Stimulated activated CD4-positive, alpha-beta T cell treated with anti-CD3 and anti-CD28 coated beads, Interleukin-2, amount 100 ng/mL, for 4 hours (primary cell): ENCODE measurements around the gene ACTMAP.
A peak's percentile ranks its signal among the peaks of the same experiment; 100 is the strongest.

Experiments used
- DNase-seq: peaks from one replicate; pipeline ENCODE4 v3.0.0-alpha.2; 2020; ENCODE audit warnings: low read depth

The ACTMAP gene

DNA sequence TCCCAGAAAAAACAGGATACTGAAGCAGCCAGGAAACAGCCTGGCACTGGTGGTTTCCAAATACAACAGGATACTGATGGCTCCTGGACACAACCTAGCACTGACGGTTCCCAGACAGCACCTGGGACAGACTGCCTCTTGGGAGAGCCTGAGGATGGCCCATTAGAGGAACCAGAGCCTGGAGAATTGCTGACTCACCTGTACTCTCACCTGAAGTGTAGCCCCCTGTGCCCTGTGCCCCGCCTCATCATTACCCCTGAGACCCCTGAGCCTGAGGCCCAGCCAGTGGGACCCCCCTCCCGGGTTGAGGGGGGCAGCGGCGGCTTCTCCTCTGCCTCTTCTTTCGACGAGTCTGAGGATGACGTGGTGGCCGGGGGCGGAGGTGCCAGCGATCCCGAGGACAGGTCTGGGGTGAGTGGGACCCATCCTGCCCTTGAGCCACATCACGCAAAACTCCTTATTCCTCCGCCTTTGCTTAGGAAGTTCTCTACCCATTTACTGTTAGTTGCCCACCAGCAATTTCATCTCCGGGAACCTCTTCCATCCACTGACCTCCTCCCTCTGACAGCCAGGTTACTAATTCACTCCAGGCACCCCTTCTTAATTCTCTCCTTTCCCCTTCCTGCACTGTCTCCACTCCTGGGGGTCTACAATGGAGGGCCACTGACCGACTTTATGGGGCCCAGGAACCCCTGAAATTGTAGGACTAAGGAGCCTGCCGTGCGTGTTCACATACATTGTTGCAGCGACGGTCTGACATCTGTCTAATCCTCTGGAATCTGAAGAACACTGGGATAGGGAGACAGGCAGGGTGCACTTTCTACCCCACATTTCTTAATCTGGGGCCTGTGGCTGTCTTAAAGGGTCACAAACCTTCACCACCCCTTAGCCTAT, 32.1 kb downstream of the ACTMAP start:
- DNase-seq = no peak

DNA sequence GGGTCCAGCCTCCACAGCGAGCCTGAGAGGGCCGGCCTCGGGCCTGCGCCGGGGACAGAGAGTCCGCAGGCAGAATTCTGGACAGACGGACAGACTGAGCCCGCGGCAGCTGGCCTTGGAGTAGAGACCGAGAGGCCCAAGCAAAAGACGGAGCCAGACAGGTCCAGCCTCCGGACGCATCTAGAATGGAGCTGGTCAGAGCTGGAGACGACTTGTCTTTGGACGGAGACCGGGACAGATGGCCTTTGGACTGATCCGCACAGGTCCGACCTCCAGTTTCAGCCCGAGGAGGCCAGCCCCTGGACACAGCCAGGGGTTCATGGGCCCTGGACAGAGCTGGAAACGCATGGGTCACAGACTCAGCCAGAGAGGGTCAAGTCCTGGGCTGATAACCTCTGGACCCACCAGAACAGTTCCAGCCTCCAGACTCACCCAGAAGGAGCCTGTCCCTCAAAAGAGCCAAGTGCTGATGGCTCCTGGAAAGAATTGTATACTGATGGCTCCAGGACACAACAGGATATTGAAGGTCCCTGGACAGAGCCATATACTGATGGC, 32.9 kb downstream of the ACTMAP start:
- no peak for DNase-seq

DNA sequence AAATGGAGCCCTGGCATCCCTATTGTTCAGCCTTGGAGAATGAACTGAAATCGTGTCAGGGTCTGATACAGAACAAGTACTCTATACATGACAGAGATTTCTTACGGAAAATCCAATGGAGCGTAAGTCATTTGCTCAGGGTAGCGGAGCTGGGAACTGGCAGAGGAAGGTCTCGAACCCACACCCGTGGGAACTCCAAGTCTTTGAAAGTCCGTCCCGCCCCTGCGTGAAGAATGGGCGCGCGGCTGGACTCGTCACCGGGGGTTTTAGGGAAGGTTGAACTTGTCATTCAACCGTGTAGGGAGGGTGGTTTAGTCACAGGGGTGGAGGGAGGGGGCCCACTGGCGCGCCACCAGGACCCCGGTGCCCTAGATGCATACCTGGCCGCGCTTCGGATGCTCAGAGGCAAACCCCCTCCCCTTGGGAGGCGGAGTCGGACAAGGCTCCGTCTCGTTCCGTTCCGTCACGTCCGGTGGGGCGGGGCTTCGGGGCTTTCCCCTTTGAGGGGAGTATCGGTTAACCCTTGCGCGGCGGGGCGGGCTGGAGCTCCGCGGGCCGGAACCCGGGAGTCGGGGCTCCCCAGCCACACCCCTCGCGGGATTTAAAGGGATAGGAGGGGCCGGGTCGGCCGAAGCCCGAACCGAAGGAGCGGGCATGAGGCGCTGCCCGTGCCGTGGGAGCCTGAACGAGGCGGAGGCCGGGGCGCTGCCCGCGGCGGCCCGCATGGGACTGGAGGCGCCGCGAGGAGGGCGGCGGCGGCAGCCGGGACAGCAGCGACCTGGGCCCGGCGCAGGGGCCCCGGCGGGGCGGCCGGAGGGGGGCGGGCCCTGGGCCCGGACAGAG, 33.6 kb downstream of the ACTMAP start, which contains the start of the genes COQ8B and ITPKC:
Gene COQ8B (minus strand): TSS at position 405 of the 843 bp plus-strand sequence. CDS start 2,254 bp downstream, outside the sequence.
Gene ITPKC (plus strand): TSS at position 631 of the 843 bp plus-strand sequence. CDS start 24 bp downstream, at position 655.
- DNase-seq = peak; percentile 100

DNA sequence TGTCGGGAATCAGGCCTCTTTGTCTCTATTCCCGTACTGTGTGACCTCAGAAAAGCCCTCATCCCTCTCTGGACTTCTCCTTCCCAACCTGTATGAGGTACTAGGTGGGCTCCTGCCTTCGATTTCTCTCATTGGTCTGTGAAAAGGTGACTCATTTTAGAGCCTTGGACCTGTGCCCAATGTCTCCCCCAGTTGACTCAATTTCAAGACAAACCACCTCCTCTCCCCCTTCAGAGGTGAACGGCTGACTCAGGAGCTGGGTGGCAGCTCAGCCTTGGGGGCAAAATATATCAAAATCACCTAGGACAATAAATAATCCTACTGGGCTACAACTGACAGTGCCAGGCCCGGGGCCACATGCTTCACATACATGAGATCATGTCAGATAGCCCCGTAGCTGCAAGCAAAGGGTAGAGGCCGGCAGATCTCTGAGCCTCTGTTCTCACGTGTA, 34.2 kb downstream of the ACTMAP start:
- DNase-seq = peak; percentile 78

DNA sequence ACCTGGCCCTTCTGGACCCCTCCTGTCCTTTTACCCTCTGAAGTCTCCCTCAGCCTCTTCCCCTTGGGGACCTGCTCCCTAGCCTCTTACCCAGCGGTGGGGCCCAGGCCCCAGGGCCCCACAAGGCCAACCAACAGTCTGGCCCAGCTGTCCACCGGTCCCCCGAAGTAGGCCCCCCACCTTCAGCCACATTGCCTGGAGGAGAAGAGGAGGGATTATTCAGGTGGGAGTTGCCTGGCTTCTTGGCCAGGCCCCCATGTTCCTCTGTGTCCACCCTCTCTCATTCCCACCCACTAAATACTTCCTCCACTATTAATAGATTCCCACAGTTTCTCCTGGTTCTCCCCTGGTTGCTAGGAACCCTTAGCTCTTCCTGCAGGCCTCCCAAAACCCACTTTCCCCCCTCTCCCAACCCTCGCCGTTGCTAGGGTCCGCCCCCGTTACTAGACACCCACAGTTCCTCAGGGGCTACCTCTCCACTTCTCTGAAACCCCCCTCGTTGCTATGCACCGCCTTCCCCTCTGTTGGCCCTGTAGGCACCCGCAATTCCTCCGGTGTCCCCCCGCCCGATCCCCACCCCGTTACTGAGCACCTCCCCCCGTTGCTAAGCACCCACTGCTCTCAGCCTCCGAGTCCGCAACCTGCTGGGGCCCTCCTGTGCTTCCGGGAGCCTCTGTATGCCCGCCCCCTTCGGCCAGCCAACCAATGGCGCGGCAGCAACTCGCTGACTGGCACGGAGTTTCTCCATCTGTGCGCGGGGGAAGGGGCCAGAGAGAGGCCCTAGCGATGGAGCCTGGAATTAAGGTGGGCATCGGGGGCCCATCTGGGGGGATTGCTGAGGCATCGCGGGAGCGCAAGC, 35.6 kb downstream of the ACTMAP start:
- DNase-seq = peak; percentile 86

DNA sequence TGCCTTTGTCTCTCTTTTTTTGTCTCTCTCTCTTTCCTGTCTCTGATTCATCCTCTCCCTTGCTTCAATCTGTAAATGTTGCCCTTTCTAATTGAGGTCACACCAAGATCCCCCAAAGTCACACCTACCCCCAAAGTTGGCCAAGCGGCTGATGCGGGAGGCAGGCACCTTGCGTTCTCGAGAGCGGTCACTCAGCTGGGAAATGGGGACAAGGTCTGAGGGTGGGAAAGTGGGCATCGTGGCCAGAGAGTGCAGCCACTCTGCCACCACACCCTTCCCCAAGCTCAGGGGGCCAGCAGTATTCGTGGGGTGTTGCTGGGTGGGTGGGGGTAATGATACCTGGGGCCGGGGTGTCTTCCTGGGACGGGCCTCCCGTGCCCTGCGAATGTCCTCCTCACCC, 36.3 kb downstream of the ACTMAP start:
- DNase-seq = no peak

DNA sequence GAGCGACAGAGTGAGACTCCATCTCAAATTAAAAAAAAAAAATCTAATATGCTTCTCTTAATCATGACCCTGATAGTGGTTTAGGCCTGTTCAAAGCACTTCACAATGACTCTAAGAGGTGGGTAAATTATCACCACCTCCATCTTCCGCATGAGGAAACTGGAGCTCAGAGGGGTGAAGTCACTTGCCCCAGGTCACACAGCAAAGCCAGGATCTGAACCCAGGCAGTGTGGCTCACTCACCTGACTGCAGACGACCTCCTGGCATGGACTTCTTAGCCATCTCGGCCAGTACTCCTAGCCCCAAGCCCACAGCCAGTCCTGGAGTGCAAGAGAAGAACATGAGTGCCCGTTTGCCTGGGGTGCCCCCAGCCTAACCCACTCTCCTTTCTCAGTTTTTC, 40.5 kb downstream of the ACTMAP start:
- no peak for DNase-seq

DNA sequence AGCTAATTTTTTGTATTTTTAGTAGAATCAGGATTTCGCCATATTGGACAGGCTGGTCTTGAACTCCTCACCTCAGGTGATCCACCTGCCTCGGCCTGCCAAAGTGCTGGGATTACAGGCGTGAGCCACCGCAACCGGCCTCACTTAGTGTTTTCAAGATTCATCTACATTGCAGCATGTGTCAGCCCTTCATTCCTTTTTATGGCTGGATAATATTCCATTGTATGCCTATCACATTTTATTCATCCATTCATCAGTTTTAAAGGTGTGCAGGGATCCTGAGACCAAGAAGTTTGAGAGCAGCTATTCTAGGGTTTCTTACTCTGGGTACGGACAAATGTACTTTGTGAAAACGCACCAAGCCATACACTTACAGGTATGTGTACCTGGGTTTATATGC, 42.7 kb downstream of the ACTMAP start:
- no peak for DNase-seq

DNA sequence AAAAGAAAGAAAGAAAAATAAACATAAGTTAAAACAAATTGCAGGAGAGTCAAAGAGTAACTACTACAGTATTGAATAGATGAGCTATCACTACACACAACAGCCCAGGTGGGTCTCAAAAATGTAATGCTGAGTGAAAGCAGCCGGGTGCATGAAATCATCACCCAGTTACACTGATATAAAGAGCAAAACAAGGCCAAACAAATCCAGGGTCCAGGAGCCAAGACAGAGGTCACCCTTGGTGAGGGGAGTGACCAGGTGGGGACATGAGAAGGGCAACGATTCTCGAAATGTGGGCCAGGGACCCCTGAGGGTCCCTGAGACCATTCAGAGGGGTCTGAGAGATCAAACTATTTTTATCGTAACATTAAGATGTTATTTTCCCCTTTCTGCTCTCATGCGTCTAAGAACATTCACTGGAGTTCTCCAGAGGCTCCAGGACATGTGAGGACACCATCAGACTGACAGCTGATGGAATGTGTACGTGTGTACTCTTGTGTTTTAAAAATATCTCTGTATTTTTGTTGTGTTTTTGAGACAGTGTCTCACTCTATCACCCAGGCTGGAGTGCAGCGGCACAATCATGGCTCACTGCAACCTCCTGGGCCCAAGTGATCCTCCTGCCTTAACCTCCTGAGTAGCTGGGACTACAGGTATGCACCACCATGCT, 44.2 kb downstream of the ACTMAP start:
- DNase-seq = no peak

DNA sequence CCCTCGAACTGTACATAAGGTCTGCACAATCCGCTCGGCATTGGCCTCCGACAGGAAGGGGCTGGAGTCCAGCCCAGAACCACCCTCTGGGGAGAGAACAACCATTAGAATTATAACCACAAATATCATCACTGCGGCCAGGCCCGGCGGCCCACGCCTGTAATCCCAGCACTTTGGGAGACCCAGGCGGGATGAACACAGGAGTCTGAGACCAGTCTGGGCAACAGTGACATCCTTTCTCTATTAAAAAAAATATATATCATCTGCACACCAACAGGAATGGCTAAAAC, 45.0 kb downstream of the ACTMAP start:
- DNase-seq = no peak

DNA sequence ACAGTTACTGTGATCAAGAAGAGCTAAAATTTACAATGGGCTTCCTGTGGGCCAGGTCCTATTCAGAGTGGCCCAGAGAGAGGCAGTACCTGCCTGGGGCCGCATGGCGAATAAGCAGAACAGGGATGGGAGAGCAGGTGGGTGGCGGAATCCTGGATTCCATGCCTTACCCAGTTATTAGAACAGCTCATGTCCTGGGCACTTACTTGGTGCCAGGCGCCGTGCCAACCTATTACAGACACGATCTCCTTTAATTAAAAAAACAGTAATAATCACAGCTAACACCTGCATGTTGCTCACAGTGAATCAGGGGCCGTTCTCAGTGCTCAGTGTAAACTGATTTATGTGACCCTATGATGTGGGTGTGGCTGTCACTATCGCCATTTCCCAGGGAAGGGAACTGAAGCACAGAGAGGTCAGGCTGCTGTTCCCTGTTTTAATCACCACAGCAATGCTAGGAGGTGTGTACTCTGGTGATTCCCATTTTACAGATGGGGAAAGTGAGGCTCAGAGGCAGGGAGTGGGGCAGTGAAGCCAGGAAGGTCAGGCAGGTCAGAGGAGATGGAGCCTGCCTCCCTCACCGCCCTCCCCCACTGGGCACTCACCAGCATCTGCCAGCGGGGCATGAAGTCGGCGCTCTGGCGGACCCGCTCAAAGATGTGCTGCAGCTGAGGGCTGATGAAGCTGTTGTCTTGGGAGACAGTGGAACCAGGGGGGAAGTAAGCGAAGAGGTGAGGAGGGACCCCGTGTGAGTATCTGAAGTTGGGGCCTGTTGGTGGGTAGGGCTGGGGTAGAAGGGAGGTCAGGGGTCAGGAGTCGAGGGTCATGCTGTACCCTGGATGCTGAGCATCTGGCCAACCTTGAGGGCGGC, 45.6 kb downstream of the ACTMAP start:
- no peak for DNase-seq

DNA sequence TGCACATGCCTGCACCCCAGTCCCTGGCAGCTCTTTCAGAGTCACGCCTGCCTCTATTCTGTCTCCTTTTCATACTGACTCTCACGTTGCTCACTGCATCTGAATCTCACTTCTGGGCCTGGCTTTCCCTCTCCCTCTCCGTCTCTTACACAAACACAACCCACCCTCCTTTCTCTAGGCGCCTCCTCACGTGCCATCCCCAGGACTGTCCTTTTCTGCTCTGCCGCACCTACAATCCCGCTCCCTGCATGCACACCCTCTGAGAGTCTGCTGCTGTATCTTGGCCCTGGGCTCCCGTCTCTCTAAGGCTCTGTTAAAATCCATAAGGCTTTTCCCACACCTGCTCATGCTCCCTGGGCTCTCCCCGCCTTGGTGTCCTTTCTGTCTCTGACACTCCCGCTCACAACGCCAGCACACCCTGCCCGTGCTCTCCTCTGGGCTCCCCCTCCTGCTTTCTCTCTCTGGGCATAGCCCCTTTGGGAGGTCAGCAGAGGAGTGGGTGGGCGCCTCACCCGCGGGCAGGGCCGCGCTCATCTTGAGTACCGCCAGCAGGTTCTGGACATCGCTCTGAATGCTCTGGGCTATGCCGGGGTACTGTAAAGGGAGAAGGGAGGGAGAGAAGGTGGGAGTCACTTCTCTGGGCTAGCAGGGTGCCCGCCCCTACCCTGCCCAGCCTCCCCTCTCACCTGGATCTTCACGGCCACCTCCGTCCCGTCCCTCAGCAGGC, 47.1 kb downstream of the ACTMAP start:
- DNase-seq = no peak

DNA sequence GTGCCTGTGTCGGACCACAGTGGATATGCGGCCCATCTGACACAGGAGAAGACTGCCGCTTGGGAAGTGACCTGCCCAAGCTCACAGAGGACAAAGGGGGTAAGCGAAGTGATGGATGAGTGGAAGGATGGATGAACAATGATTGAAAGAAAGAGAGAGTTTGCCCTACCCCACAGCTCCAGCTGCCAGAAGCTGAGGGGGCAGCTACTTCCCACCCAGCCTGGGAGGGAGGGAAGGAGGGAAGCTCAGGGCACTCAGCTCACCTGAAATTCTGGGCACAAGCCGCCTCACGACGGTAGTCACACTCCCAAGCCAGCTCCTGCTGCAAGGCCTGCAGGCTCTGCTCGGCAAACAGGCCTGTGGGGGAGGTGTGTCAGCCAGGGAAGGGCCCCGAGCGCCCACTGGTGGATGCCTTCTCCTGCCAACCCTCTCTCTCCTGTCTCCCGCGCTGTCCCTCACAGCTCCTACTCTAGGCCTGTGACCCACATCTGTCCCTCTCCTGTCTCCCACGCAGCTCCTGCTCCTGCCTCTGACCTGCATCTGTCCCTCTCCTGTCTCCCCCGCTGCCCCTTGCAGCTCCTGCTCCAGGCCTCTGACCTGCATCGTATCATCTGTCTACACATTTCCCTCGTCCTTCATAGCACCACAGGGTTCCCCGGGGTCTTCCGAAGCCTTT, 47.8 kb downstream of the ACTMAP start:
- DNase-seq = no peak

DNA sequence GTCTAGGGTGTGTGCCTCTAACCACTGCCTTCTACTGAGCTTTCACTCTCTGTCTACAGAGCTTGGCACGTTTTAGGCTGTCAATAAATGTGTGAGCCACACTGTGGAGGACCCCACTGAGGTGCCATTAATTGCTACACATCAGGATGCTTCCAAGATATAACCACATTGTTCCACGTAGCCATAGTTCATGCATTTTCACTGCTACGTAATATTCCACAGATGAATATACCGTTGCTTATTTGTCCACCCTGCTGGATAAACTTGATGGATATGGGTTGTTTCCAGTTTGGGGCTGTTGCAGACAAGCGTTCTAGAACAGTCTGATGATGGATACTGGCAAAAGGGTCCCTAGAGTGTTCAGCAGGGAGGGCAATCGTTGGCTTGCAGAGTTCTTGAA, 48.5 kb downstream of the ACTMAP start:
- DNase-seq = no peak

DNA sequence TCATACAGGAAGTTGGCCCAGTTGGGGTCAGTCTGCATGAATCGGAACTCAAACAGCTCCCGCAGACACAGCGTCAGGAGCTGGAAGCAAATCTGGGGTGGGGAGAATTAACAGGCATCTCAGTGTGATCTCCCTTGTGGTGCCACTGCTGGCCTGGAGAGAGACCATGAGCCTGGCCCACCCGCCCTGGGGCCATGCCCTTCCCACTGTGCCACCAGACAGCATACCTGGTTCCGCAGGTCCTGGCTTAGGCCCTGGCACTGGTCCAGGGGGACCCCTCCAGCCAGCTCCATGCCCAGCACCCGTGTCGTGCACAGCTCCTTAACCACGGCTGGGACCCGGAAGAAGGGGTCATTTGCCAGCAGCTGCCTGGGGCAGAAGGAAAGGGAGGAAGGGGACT, 50.2 kb downstream of the ACTMAP start:
- no peak for DNase-seq

DNA sequence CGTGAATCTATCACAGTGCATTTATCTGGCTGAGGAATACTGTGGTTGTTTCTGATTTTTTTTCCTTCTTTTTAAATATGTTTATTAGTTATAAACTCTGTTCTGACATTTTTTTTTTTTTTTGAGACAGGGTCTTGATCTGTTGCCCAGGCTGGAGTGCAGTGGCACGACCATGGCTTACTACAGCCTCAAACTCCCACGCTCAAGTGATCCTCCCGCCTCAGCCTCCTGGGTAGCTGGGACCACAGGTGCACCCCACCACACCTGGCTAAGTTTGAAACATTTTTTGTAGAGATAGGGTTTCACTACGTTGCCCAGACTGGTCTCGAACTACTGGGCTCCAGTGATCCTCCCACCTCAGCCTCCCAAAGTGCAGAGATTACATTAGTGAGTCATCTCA, 53.3 kb downstream of the ACTMAP start:
- no peak for DNase-seq

DNA sequence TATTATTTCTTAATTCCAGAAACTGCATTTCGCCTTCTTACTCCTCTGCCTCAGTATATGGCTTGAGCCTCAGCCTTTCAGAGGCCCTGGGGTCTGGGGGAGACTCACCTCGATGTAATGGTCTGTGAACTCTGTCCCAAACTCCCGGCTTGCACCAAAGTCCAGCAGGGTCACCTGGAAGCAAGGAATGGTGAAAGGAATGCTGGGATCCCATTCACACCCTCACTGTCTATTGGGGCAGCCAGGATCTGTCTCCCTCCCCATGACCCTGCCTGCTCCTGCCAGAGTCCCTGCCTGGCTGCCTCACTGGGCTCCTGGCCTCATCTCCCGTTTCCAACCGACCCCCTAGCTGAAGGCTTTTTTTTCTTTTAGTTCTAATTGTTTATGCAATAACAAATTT, 54.4 kb downstream of the ACTMAP start:
- DNase-seq = no peak

DNA sequence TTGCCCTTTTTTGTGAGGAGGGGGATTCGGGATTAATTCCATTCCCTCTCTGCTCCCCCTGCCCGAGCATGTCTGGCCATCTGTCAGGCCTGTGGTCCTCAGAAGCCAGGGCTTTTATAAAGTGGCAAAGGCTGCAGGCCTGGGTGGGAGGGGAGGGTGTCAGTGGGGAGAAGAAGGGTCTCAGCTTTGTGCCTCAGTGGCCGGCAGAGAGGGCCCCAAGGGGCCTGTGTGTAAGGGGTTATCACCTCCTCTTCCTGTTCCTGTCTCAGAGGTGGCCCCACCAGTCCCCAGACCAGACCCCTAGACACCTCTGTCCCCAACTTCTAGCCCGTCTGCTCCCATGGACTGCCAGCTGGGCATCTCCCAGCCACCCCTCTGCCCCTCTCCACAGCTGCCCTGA, 56.4 kb downstream of the ACTMAP start:
- no peak for DNase-seq
